ENCODE data around the gene NFATC1. TPM values are rescaled to one million over a fixed set of nuclear protein-coding genes. Genes with fewer than 3 reads are reported as not detected.

The NFATC1 gene
- total RNA-seq, 3 donors from 2014 or later (not counting 1 experiment from before 2014, with no cell fraction given): 35.8 to 47.4 (median 37.1) TPM

- Histone ChIP-seq H3K9me3 (ENCODE audit: control insufficient read depth, insufficient read depth, low read length) (peaks cover 16% of the 10 kb centered on the region), H3K27ac (ENCODE audit: low read length) (no peak overlapping the region), H3K27me3 (ENCODE audit: control insufficient read depth, insufficient read depth, low read length) (no peaks in the 10 kb centered on the region), H3K4me1 (ENCODE audit: control insufficient read depth, insufficient read depth, low read length) (peaks cover 8% of the 10 kb centered on the region), H3K4me3 (ENCODE audit: low read length) (no peak overlapping the region), H3K36me3 (ENCODE audit: control insufficient read depth, insufficient read depth, low read length) (no peaks in the 10 kb centered on the region)
- intact Hi-C loops (cut with micrococcal nuclease): no loop called here
- H3K9me3 Mint-ChIP-seq: peaks cover 2 to 6% of the 10 kb centered on the region in 2 donors
- ATAC-seq: no peak
- H3K36me3 Mint-ChIP-seq: peaks cover 7% of the 10 kb centered on the region
- H3K4me3 Mint-ChIP-seq: no peak overlapping the region
- no peak for TF ChIP-seq CTCF (IDR thresholded peaks at IDR 0.05)
- DNase-seq: no peak
- peaks cover 0 to 4% of the 10 kb centered on the region in 2 donors for H3K4me1 Mint-ChIP-seq
- WGBS (ENCODE audit: insufficient coverage): 67% methylated on average over 24 of the region's 26 CpGs
- H3K27ac Mint-ChIP-seq: no peak overlapping the region
- H3K27me3 Mint-ChIP-seq (ENCODE audit: low read depth in 2 of 2): peaks cover 0 to 4% of the 10 kb centered on the region in 2 donors
Observed at GRCh38 chr18:79570266-79571201, 174.8 kb downstream of the NFATC1 start.

GRCh38 chr18:79571211-79572092, 175.7 kb downstream of the NFATC1 start:
- Histone ChIP-seq H3K9me3 (ENCODE audit: control insufficient read depth, insufficient read depth, low read length) (peaks cover 16% of the 10 kb centered on the region), H3K27me3 (ENCODE audit: control insufficient read depth, insufficient read depth, low read length) (no peaks in the 10 kb centered on the region), H3K27ac (ENCODE audit: low read length) (no peak overlapping the region), H3K36me3 (ENCODE audit: control insufficient read depth, insufficient read depth, low read length) (no peaks in the 10 kb centered on the region), H3K4me1 (ENCODE audit: control insufficient read depth, insufficient read depth, low read length) (peaks cover 13% of the 10 kb centered on the region), H3K4me3 (ENCODE audit: low read length) (no peak overlapping the region)
- H3K9me3 Mint-ChIP-seq: peaks cover 2 to 6% of the 10 kb centered on the region in 2 donors
- TF ChIP-seq CTCF (IDR thresholded peaks at IDR 0.05): no peak
- H3K27ac Mint-ChIP-seq: no peak overlapping the region
- peaks cover 0 to 4% of the 10 kb centered on the region in 2 donors for H3K4me1 Mint-ChIP-seq
- H3K36me3 Mint-ChIP-seq: peaks cover 7% of the 10 kb centered on the region
- peaks cover 0 to 4% of the 10 kb centered on the region in 2 donors for H3K27me3 Mint-ChIP-seq (ENCODE audit: low read depth in 2 of 2)
- 95% methylated on average over 37 of the region's 38 CpGs for WGBS (ENCODE audit: insufficient coverage)
- DNase-seq: no peak
- intact Hi-C loops (cut with micrococcal nuclease): no loop called here
- no peak for ATAC-seq
- H3K4me3 Mint-ChIP-seq: no peak overlapping the region

DNA sequence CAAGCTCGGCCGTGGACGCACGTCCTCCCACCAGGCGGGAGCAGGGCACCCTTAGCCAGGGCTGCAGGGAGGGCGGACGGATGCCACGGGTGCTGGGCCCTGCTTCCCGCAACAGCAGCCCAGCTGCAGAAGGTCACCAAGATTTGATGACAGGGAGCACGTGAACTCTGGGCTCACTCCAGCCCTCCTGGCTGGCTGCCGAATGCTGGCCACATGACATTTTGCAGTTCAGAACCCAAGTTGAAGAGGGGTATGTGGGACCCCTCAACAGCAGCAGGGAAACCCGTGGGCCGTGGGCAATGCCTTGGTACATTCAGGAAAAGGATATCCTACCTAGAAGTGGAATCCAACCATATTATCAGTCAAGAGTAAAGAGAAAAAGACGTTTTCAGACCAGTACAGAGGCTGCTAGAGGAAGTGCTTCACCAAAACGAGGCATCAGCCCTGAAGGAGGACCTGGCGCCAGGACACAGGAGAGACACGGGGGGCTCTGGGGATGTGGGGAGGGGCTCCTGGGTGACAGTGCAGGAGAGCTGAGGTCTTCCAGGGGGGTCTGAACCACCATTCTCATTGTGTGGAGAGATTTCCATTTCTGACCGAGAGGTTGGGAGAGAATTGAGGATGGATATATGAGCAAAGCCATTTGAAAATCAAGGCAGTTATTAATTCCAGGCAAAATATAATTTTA, 176.5 kb downstream of the NFATC1 start:
- H3K4me3 Mint-ChIP-seq: no peak overlapping the region
- intact Hi-C loops (cut with micrococcal nuclease): no loop called here
- H3K4me1 Mint-ChIP-seq: peaks cover 0 to 4% of the 10 kb centered on the region in 2 donors
- H3K27me3 Mint-ChIP-seq (ENCODE audit: low read depth in 2 of 2): peaks cover 0 to 4% of the 10 kb centered on the region in 2 donors
- DNase-seq: no peak
- Histone ChIP-seq H3K27ac (ENCODE audit: low read length) (no peak overlapping the region), H3K4me3 (ENCODE audit: low read length) (no peak overlapping the region), H3K36me3 (ENCODE audit: control insufficient read depth, insufficient read depth, low read length) (no peaks in the 10 kb centered on the region), H3K9me3 (ENCODE audit: control insufficient read depth, insufficient read depth, low read length) (peaks cover 16% of the 10 kb centered on the region), H3K4me1 (ENCODE audit: control insufficient read depth, insufficient read depth, low read length) (peaks cover 13% of the 10 kb centered on the region), H3K27me3 (ENCODE audit: control insufficient read depth, insufficient read depth, low read length) (no peaks in the 10 kb centered on the region)
- 93% methylated on average over 18 of the region's 18 CpGs for WGBS (ENCODE audit: insufficient coverage)
- no peak for ATAC-seq
- no peak for TF ChIP-seq CTCF (IDR thresholded peaks at IDR 0.05)
- H3K27ac Mint-ChIP-seq: no peak overlapping the region
- H3K36me3 Mint-ChIP-seq: peaks cover 7% of the 10 kb centered on the region
- H3K9me3 Mint-ChIP-seq: peaks cover 2 to 6% of the 10 kb centered on the region in 2 donors
